Adrenal gland (tissue), 5 donors: ENCODE data around the gene SERPINB6.

ENCODE experiments used
- CTCF ChIP-seq, 6 experiments: fragments of 450-650 bp in 4 of 6; fragments of 200-600 bp in 2 of 6; sonication (generic) in 1 of 6; IDR thresholded peaks; 1 replicate in 5 of 6; 2 replicates in 1 of 6; pipeline versions ENCODE4 v1.5.1 to v1.8.0; 2016 to 2021; ENCODE audit warnings: antibody characterized with exemption in 6 of 6, mild to moderate bottlenecking in 2 of 6, moderate library complexity in 1 of 6
- POLR2A ChIP-seq, 2 donors: fragments of 450-650 bp; IDR thresholded peaks; one replicate each; pipeline ENCODE4 v1.6.1; 2017; ENCODE audit warnings: antibody characterized with exemption in 2 of 2, mild to moderate bottlenecking in 2 of 2, moderate library complexity in 1 of 2
- donor health status: DM: no; HTN: no; CAD: no.

- TF ChIP-seq CTCF (IDR thresholded peaks at IDR 0.05) (no peak), POLR2A (IDR thresholded peaks at IDR 0.05) (no peak)
These were observed 1.2 kb downstream of the SERPINB6 start for GRCh38 chr6:2970034-2970685.
